HepG2 (cell line): ENCODE results near the gene TRMT112. TPM values are rescaled to one million over a fixed set of nuclear protein-coding genes. Genes with fewer than 3 reads are reported as not detected.
A peak's percentile ranks its signal among the peaks of the same experiment; 100 is the strongest.

Experiments used
- AGO2 ChIP-seq: fragments of 200-400 bp; formaldehyde crosslinking; optimal IDR thresholded peaks from 2 replicates; pipeline ENCODE3; 2017; ENCODE audit warnings: mild to moderate bottlenecking, low read depth, low read length, moderate library complexity
- ARID2 ChIP-seq: sonication (generic); formaldehyde crosslinking; IDR thresholded peaks from 2 replicates; pipeline ENCODE4 v1.8.1; 2022; ENCODE audit warnings: mild to moderate bottlenecking, missing genetic modification reagents, borderline replicate concordance
- ESRRA ChIP-seq: sonication (generic); formaldehyde crosslinking; IDR thresholded peaks from 2 replicates; pipeline ENCODE4 v1.5.1; 2020; ENCODE audit warnings: mild to moderate bottlenecking, low read depth, missing genetic modification reagents
- HIVEP1 ChIP-seq: sonication (generic); formaldehyde crosslinking; IDR thresholded peaks from 2 replicates; pipeline ENCODE4 v1.4.0; 2020; ENCODE audit warnings: mild to moderate bottlenecking, missing genetic modification reagents
- PAX8 ChIP-seq: sonication (generic); formaldehyde crosslinking; IDR thresholded peaks from 2 replicates; pipeline ENCODE4 v1.8.0; 2022; ENCODE audit warnings: mild to moderate bottlenecking, missing genetic modification reagents, borderline replicate concordance
- POLR2AphosphoS5 ChIP-seq: IDR thresholded peaks from 2 replicates; pipeline ENCODE4 v1.6.1; 2012; ENCODE audit warnings: low read depth, low read length
- RORA ChIP-seq: sonication (generic); formaldehyde crosslinking; IDR thresholded peaks from 2 replicates; pipeline ENCODE4 v1.5.0; 2020; ENCODE audit warnings: mild to moderate bottlenecking, missing genetic modification reagents, moderate library complexity
- SCMH1 ChIP-seq: sonication (generic); formaldehyde crosslinking; IDR thresholded peaks from 2 replicates; pipeline ENCODE4 v1.9.0; 2021; ENCODE audit warnings: missing genetic modification reagents, mild to moderate bottlenecking, borderline replicate concordance
- TSC22D2 ChIP-seq: sonication (generic); formaldehyde crosslinking; IDR thresholded peaks from 2 replicates; pipeline ENCODE4 v1.5.1; 2020; ENCODE audit warnings: missing genetic modification reagents, mild to moderate bottlenecking, borderline replicate concordance
- ZNF253 ChIP-seq: sonication (generic); formaldehyde crosslinking; IDR thresholded peaks from 2 replicates; pipeline ENCODE4 v1.8.0; 2022; ENCODE audit warnings: mild to moderate bottlenecking, missing genetic modification reagents, borderline replicate concordance
- ZNF256 ChIP-seq: sonication (generic); formaldehyde crosslinking; conservative IDR thresholded peaks from 2 replicates; pipeline ENCODE4 v1.4.0; 2020; ENCODE audit warnings: missing genetic modification reagents
- ZNF567 ChIP-seq: sonication (generic); formaldehyde crosslinking; IDR thresholded peaks from 2 replicates; pipeline ENCODE4 v1.8.1; 2023; ENCODE audit warnings: mild to moderate bottlenecking, missing genetic modification reagents, borderline replicate concordance
- ZNF615 ChIP-seq: sonication (generic); formaldehyde crosslinking; IDR thresholded peaks from 2 replicates; pipeline ENCODE4 v1.5.0; 2020; ENCODE audit warnings: mild to moderate bottlenecking, missing genetic modification reagents, borderline replicate concordance
- ZNF616 ChIP-seq: sonication (generic); formaldehyde crosslinking; IDR thresholded peaks from 2 replicates; pipeline ENCODE4 v1.5.0; 2020; ENCODE audit warnings: low read depth, mild to moderate bottlenecking, missing genetic modification reagents
- ZNF75D ChIP-seq: sonication (generic); formaldehyde crosslinking; IDR thresholded peaks from 2 replicates; pipeline ENCODE4 v1.8.1; 2023; ENCODE audit warnings: missing genetic modification reagents, mild to moderate bottlenecking, borderline replicate concordance
- polyA plus RNA-seq, 8 experiments: library from polyadenylated mRNA; depleted of rRNA in 3 of 8; stranded (reverse) in 7 of 8; unstranded in 1 of 8; fragments of >200 nt; fragmentation: Illumina TruSeq in 4 of 8; extraction: Trizol in 4 of 8; gene quantifications; 2 replicates each; pipeline versions ENCODE4 v1.2.1 to v1.2.3, GENCODE V29; 2011 to 2016; ENCODE audit warnings: low read depth in 4 of 8, missing spikeins in 1 of 8, mixed read lengths in 1 of 8; ENCODE audit not compliant: insufficient read depth in 1 of 8
- total RNA-seq, 5 experiments: library from RNA; depleted of rRNA; stranded (reverse); fragments of >200 nt; fragmentation: Illumina TruSeq; extraction: Trizol; gene quantifications; 2 replicates each; pipeline ENCODE4 v1.2.3, GENCODE V29; 2016; ENCODE audit warnings: low read depth in 1 of 5
- TF ChIP-seq, protein P1 (sequence below): sonication (generic); formaldehyde crosslinking; IDR thresholded peaks from 2 replicates; pipeline ENCODE4 v1.5.0; 2020; ENCODE audit warnings: mild to moderate bottlenecking, missing genetic modification reagents
- TF ChIP-seq, protein P2 (sequence below): sonication (generic); formaldehyde crosslinking; IDR thresholded peaks from 2 replicates; pipeline ENCODE4 v1.5.1; 2020; ENCODE audit warnings: missing genetic modification reagents, mild to moderate bottlenecking, borderline replicate concordance
- TF ChIP-seq, protein P3 (sequence below): sonication (generic); formaldehyde crosslinking; IDR thresholded peaks from 2 replicates; pipeline ENCODE4 v1.5.1; 2020; ENCODE audit warnings: missing genetic modification reagents, mild to moderate bottlenecking, borderline replicate concordance
- TF ChIP-seq, protein P4 (sequence below): sonication (generic); formaldehyde crosslinking; IDR thresholded peaks from 2 replicates; pipeline ENCODE4 v1.4.0; 2020; ENCODE audit warnings: missing genetic modification reagents

Gene TRMT112
- total and polyA plus RNA-seq, 2 of the 13 experiments (the other 11 are each of a cell fraction or from before 2014, with no cell fraction given), result 186 to 409 TPM

DNA sequence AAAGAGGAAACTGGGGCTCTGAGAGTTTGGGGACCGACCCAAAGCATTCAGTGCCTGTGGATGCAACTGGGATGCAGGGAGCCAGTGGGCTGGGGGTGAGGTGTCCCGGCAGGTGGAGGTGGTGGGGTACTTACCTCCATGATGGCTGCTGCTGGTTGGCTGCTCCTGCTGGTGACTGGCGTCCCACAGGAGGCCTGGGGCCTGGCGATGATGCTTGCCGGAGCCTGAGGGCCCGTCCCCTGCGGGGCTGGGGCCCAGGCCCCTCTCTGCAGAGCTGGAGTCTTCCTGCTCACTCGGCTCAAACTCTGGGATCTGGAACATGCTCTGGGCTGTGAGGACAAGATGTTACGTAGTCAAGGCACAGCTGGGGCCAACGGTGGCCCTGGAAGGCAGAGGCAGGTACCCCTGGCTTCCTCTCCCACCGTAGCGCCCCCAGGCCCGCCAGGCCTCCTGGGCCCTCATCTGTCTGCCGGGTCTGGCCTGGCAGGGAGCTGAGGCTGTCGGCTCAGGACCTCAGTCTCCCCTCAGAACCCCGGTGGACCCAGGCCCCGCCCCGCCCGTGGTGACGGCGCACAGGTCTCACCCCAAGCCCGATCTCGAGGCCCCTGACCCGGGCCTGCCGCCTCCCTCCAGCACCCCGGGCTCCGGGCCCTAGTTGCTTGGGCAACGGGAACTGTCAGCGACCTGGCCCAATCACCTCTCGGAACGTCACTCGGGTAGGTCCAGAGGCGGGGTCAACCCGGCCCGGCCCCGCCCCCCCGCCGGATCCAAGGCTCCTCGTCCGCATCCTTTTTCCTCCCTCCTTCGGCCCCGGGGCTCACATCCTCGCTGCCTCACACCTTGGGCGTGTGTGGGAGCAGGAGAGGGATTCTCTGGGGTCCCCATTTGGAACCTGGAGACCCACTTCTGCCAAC lies 33.1 kb downstream of the TRMT112 start, which contains the start of gene BAD (continued):
- TF ChIP-seq, protein P1, sequence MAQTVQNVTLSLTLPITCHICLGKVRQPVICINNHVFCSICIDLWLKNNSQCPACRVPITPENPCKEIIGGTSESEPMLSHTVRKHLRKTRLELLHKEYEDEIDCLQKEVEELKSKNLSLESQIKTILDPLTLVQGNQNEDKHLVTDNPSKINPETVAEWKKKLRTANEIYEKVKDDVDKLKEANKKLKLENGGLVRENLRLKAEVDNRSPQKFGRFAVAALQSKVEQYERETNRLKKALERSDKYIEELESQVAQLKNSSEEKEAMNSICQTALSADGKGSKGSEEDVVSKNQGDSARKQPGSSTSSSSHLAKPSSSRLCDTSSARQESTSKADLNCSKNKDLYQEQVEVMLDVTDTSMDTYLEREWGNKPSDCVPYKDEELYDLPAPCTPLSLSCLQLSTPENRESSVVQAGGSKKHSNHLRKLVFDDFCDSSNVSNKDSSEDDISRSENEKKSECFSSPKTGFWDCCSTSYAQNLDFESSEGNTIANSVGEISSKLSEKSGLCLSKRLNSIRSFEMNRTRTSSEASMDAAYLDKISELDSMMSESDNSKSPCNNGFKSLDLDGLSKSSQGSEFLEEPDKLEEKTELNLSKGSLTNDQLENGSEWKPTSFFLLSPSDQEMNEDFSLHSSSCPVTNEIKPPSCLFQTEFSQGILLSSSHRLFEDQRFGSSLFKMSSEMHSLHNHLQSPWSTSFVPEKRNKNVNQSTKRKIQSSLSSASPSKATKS (CRISPR knock-in tag), result no peak
- TF ChIP-seq AGO2 (peak; percentile 12), HIVEP1 (CRISPR knock-in tag) (no peak; the same call in 1 of the 2 replicates), ZNF253 (no peak), RORA (CRISPR knock-in tag) (no peak), POLR2AphosphoS5 (peak; percentile 39; the same call in 1 of the 2 replicates), ZNF567 (CRISPR knock-in tag) (no peak), ZNF615 (CRISPR knock-in tag) (no peak), ESRRA (CRISPR knock-in tag) (0 out of 2 replicates have a peak, but pooled peaks have one; percentile 10), PAX8 (CRISPR knock-in tag) (no peak), SCMH1 (CRISPR knock-in tag) (no peak), ZNF256 (no peak), TSC22D2 (no peak), ZNF616 (CRISPR knock-in tag) (no peak), ARID2 (CRISPR knock-in tag) (no peak), ZNF75D (no peak)
- TF ChIP-seq, protein P2, sequence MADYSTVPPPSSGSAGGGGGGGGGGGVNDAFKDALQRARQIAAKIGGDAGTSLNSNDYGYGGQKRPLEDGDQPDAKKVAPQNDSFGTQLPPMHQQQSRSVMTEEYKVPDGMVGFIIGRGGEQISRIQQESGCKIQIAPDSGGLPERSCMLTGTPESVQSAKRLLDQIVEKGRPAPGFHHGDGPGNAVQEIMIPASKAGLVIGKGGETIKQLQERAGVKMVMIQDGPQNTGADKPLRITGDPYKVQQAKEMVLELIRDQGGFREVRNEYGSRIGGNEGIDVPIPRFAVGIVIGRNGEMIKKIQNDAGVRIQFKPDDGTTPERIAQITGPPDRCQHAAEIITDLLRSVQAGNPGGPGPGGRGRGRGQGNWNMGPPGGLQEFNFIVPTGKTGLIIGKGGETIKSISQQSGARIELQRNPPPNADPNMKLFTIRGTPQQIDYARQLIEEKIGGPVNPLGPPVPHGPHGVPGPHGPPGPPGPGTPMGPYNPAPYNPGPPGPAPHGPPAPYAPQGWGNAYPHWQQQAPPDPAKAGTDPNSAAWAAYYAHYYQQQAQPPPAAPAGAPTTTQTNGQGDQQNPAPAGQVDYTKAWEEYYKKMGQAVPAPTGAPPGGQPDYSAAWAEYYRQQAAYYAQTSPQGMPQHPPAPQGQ (CRISPR knock-in tag), result no peak
- TF ChIP-seq, protein P3, sequence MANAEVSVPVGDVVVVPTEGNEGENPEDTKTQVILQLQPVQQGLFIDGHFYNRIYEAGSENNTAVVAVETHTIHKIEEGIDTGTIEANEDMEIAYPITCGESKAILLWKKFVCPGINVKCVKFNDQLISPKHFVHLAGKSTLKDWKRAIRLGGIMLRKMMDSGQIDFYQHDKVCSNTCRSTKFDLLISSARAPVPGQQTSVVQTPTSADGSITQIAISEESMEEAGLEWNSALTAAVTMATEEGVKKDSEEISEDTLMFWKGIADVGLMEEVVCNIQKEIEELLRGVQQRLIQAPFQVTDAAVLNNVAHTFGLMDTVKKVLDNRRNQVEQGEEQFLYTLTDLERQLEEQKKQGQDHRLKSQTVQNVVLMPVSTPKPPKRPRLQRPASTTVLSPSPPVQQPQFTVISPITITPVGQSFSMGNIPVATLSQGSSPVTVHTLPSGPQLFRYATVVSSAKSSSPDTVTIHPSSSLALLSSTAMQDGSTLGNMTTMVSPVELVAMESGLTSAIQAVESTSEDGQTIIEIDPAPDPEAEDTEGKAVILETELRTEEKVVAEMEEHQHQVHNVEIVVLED, result no peak
- TF ChIP-seq, protein P4, sequence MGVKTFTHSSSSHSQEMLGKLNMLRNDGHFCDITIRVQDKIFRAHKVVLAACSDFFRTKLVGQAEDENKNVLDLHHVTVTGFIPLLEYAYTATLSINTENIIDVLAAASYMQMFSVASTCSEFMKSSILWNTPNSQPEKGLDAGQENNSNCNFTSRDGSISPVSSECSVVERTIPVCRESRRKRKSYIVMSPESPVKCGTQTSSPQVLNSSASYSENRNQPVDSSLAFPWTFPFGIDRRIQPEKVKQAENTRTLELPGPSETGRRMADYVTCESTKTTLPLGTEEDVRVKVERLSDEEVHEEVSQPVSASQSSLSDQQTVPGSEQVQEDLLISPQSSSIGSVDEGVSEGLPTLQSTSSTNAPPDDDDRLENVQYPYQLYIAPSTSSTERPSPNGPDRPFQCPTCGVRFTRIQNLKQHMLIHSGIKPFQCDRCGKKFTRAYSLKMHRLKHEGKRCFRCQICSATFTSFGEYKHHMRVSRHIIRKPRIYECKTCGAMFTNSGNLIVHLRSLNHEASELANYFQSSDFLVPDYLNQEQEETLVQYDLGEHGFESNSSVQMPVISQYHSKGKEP (CRISPR knock-in tag), result no peak; the same call in 1 of the 2 replicates
